Loucy (cell line): Measurements from ENCODE around the gene FKBP7.

ENCODE experiments used
- CTCF ChIP-seq: fragments of 200-600 bp; sonication (generic); conservative IDR thresholded peaks from 2 replicates; pipeline ENCODE4 v1.5.1; 2014; ENCODE audit warnings: mild to moderate bottlenecking, antibody characterized with exemption, low read length
- EZH2phosphoT487 ChIP-seq: fragments of 200-600 bp; IDR thresholded peaks from 2 replicates; pipeline ENCODE4 v1.6.1; 2018; ENCODE audit warnings: antibody characterized with exemption, mild to moderate bottlenecking, moderate library complexity, borderline replicate concordance

GRCh38 chr2:178499640-178500039, 21.2 kb upstream of the FKBP7 start:
- TF ChIP-seq CTCF: no peak
- no peak for TF ChIP-seq EZH2phosphoT487
